ENCODE results near the gene MKNK1. TPM values are rescaled to one million over a fixed set of nuclear protein-coding genes. Genes with fewer than 3 reads are reported as not detected.
A peak's percentile ranks its signal among the peaks of the same experiment; 100 is the strongest.

Gene MKNK1
- total RNA-seq, 2 donors from 2014 or later = 22.1 to 25.0 TPM

DNA sequence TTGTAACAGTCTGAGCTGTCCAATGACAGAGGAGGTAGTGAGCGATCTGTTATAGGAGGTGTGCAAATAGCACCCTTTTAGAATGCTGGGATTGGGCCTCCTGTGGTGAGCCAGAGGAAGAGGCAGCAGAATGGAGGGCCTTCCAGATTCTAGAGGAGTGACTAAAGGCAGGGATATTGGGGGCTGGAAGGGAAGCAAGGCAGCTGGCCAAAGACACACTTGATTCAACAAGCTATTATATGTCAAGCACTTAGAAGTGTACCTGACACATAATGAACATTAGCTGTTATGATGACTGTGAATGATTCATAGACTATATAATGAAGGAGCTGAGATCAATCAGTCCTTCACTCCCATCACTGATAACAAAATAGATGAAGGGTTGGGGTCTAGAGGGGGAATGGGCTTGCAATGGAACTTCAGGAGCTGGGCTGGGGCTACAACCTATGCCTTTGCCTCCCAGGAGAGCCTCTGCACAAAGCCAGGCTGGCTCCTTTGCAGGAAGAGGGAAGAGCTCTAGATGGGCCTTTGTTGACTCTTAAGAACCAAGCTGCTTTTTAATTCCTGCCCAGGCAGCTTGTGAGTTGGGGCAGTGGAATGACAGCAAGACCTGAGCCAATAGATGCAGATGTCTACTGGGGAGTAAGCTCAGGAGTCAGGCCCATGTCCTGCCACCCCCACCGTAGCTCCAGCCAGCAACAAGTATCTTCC is 2.3 kb upstream of the MKNK1 start:
- H3K27me3 ChIP-seq = no peaks in the 10 kb centered on the region
- TF ChIP-seq, protein P1, sequence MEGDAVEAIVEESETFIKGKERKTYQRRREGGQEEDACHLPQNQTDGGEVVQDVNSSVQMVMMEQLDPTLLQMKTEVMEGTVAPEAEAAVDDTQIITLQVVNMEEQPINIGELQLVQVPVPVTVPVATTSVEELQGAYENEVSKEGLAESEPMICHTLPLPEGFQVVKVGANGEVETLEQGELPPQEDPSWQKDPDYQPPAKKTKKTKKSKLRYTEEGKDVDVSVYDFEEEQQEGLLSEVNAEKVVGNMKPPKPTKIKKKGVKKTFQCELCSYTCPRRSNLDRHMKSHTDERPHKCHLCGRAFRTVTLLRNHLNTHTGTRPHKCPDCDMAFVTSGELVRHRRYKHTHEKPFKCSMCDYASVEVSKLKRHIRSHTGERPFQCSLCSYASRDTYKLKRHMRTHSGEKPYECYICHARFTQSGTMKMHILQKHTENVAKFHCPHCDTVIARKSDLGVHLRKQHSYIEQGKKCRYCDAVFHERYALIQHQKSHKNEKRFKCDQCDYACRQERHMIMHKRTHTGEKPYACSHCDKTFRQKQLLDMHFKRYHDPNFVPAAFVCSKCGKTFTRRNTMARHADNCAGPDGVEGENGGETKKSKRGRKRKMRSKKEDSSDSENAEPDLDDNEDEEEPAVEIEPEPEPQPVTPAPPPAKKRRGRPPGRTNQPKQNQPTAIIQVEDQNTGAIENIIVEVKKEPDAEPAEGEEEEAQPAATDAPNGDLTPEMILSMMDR (IDR thresholded peaks at IDR 0.05) = no peak
- no peaks in the 10 kb centered on the region for H3K9me3 ChIP-seq
- no peak overlapping the region for H3K4me3 ChIP-seq
- peaks cover 0 to 49% of the 10 kb centered on the region in 2 donors for H3K4me1 ChIP-seq
- peaks cover 26% of the 10 kb centered on the region for H3K36me3 ChIP-seq
- DNase-seq (ENCODE audit: low spot score) = no peak
- peak overlapping the region; percentile 51 to 69 for H3K27ac ChIP-seq

DNA sequence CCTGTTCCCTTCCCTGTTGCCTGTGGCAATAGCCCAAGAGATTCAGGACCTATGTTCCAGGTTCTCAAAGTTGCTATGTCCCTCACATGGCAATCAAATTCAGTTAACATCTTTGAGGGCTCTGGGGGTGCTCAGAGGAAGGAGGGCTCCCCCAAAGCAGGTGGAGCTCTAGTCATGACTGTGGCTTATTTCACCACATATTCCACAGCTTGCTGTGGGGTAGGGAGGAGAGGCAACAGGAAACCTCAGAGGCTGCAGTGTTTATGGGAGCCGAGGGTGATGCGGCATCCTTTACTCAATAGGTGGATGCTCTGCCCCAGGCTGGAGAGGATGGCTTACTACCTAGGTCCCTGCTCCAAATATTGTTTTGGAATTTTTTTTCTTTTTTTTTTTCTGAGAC is 1.2 kb upstream of the MKNK1 start:
- H3K27me3 ChIP-seq = no peaks in the 10 kb centered on the region
- no peak overlapping the region for H3K27ac ChIP-seq
- peaks cover 0 to 49% of the 10 kb centered on the region in 2 donors for H3K4me1 ChIP-seq
- no peak for DNase-seq (ENCODE audit: low spot score)
- H3K4me3 ChIP-seq = no peak overlapping the region
- H3K9me3 ChIP-seq = no peaks in the 10 kb centered on the region
- peaks cover 21% of the 10 kb centered on the region for H3K36me3 ChIP-seq
- TF ChIP-seq, protein P1 (IDR thresholded peaks at IDR 0.05) = no peak

DNA sequence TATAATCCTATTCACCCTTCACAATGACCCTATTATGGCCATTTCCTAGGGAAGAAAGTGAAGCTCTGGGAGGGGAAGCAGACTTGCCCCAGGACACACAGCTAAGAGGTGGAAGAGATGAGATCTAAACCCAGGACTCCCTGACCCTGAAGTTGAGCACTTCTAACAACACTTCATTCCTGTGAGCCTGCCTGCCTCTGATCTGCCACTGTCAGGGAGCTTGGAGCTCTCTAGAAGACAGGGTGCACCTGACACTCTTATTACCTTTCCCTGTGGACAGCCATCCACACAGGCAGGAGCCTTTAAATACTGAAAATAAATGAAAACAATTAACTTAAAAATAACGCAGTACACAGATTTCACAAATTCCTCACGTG is 599 bp downstream of the MKNK1 start:
- TF ChIP-seq, protein P1 (IDR thresholded peaks at IDR 0.05) = no peak
- no peak for DNase-seq (ENCODE audit: low spot score)
- Histone ChIP-seq H3K9me3 (no peaks in the 10 kb centered on the region), H3K27me3 (no peaks in the 10 kb centered on the region), H3K4me1 (peaks cover 0 to 63% of the 10 kb centered on the region in 2 donors), H3K36me3 (peaks cover 5% of the 10 kb centered on the region), H3K27ac (peak overlapping the region; percentile 82 to 86), H3K4me3 (peak overlapping the region; percentile 80 to 85)

DNA sequence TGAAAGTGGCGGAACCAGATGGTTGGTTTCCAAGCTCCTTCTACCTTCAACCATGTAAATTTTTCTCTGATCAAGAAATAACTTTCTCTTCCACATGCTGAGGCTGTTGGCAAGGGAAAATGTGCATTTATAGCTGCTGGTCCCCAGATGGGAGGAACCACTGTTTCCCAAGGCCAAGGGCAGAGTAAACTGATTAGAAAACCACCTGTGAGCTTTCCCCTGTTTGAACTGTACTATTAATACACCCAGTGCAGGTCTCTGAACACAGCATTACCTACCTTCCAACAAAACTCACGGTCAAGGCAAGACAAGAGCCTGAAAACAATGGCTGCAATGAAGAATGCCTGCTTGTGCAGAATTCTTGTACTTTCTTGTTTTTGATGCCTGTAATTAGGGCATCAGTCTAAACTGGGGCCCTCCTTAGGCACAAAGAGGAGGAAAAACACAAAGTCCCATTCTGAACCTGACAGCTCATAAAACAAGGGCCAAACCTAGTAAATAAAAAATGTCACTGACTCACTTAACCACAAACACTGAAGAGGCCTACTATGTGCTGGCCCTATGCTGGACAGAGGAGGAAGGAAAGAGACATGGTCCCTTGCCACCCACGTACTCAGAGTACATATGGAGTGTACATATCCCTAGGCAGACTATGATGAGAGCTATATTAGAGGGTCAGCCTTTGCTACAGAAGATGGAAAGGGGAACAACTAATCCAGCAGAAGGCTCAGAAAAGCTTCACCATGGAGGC is 2.6 kb downstream of the MKNK1 start:
- H3K9me3 ChIP-seq = no peaks in the 10 kb centered on the region
- no peak overlapping the region for H3K4me3 ChIP-seq
- no peak overlapping the region for H3K27ac ChIP-seq
- TF ChIP-seq, protein P1 (IDR thresholded peaks at IDR 0.05) = no peak
- no peak for DNase-seq (ENCODE audit: low spot score)
- peaks cover 0 to 50% of the 10 kb centered on the region in 2 donors for H3K4me1 ChIP-seq
- no peaks in the 10 kb centered on the region for H3K36me3 ChIP-seq
- H3K27me3 ChIP-seq = no peaks in the 10 kb centered on the region

DNA sequence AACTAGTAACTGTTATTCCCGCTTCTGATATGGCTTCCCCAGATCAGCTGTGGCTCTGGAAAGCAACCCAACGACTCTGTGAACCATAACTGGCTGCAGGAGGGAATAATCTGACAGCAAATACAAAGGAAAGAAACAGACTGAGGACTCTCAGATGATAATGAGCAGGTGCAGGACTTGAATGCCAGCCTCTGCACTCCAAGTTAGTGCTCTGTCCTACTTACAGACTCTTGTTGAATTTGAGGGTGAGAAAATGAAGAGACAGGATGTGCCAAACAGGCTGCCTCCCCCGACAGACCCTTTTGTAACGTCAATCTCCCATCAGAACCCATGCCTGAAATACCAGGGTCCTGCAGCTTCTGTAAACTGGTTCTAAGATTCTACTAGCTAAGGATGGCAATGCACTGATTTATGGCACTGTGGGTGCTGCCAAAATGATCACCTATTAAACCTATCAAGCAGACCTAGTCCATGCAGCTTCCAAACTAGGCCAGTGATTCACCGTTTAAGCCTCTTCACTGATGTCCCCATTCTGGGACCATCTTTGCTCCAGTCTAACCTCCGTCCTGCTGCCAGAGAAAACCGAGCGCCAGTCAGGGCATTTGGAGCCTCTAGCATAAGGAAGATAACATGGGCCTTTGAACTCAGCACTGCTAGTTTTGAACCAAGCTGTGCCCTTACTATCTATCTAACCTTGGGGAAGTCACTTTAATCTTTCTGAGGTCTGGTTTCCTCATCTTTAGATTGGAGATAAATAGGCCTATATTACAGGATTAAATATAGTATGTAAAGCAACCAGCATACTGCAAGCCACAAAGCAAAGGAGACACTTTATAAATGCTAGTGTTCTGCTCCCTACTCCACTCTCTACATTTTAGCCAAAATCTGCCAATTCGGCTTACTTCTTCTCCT is 4.8 kb downstream of the MKNK1 start:
- H3K27ac ChIP-seq = no peak overlapping the region
- no peak overlapping the region for H3K4me3 ChIP-seq
- DNase-seq (ENCODE audit: low spot score) = no peak
- no peaks in the 10 kb centered on the region for H3K36me3 ChIP-seq
- no peaks in the 10 kb centered on the region for H3K27me3 ChIP-seq
- no peaks in the 10 kb centered on the region for H3K9me3 ChIP-seq
- H3K4me1 ChIP-seq = peaks cover 0 to 51% of the 10 kb centered on the region in 2 donors
- TF ChIP-seq, protein P1 (IDR thresholded peaks at IDR 0.05) = no peak
